Liver (tissue), 9 donors: ENCODE data around the gene ECHS1. TPM values are rescaled to one million over a fixed set of nuclear protein-coding genes. Genes with fewer than 3 reads are reported as not detected.

ENCODE experiments used
- DNase-seq: peaks from one replicate; pipeline ENCODE4 v3.0.0-alpha.2; 2017; ENCODE audit warnings: low spot score
- H3K27ac ChIP-seq, 2 donors: one replicate each; pipeline ENCODE4 v1.7.0; 2013; ENCODE audit warnings: inconsistent platforms in 2 of 2, low read length in 2 of 2, control low read depth in 1 of 2, low read depth in 1 of 2, mild to moderate bottlenecking in 1 of 2
- H3K27me3 ChIP-seq, 4 donors: one replicate each; pipeline versions ENCODE4 v1.6.1 to v1.7.0; 2013; ENCODE audit warnings: low read length in 3 of 4, inconsistent platforms in 1 of 4, mild to moderate bottlenecking in 1 of 4, moderate library complexity in 1 of 4; ENCODE audit not compliant: control insufficient read depth in 4 of 4, insufficient read depth in 4 of 4
- H3K36me3 ChIP-seq, 4 donors: one replicate each; pipeline versions ENCODE4 v1.6.1 to v1.7.0; 2013; ENCODE audit warnings: low read length in 3 of 4, mild to moderate bottlenecking in 3 of 4, low read depth in 1 of 4, moderate library complexity in 1 of 4; ENCODE audit not compliant: control insufficient read depth in 4 of 4, insufficient read depth in 3 of 4
- H3K4me1 ChIP-seq, 4 donors: one replicate each; pipeline versions ENCODE4 v1.6.1 to v1.7.0; 2013; ENCODE audit warnings: low read length in 3 of 4, mild to moderate bottlenecking in 3 of 4, moderate library complexity in 1 of 4; ENCODE audit not compliant: control insufficient read depth in 4 of 4, insufficient read depth in 4 of 4
- H3K4me3 ChIP-seq, 3 donors: one replicate each; pipeline versions ENCODE4 v1.6.1 to v1.7.0; 2013; ENCODE audit warnings: low read length in 3 of 3, control low read depth in 1 of 3, low read depth in 1 of 3, mild to moderate bottlenecking in 1 of 3
- H3K9ac ChIP-seq, 2 donors: one replicate each; pipeline ENCODE4 v1.7.0; 2013; ENCODE audit warnings: low read length in 2 of 2, mild to moderate bottlenecking in 2 of 2, moderate library complexity in 2 of 2, control low read depth in 1 of 2, low read depth in 1 of 2
- H3K9me3 ChIP-seq, 4 donors: one replicate each; pipeline versions ENCODE4 v1.6.1 to v1.7.0; 2013; ENCODE audit warnings: low read length in 3 of 4; ENCODE audit not compliant: control insufficient read depth in 4 of 4
- ATF3 ChIP-seq: IDR thresholded peaks from 2 replicates; pipeline ENCODE4 v1.6.1; 2016; ENCODE audit warnings: antibody characterized with exemption
- CTCF ChIP-seq: fragments of 150-350 bp; IDR thresholded peaks from 2 replicates; pipeline ENCODE4 v1.5.1; 2017; ENCODE audit warnings: improper control_type of control experiment, low read depth, low read length; ENCODE audit not compliant: missing input control
- EGR1 ChIP-seq, 2 donors: IDR thresholded peaks; 2 replicates each; pipeline ENCODE4 v1.6.1; 2016 to 2018; ENCODE audit warnings: antibody characterized with exemption in 2 of 2, low read depth in 2 of 2
- FOXA1 ChIP-seq: IDR thresholded peaks from 2 replicates; pipeline ENCODE4 v1.6.1; 2016; ENCODE audit warnings: antibody characterized with exemption
- FOXA2 ChIP-seq: IDR thresholded peaks from 2 replicates; pipeline ENCODE4 v1.6.1; 2016; ENCODE audit warnings: antibody characterized with exemption
- GABPA ChIP-seq, 2 donors: IDR thresholded peaks in 1 of 2; conservative IDR thresholded peaks in 1 of 2; 2 replicates each; pipeline ENCODE4 v1.6.1; 2016; ENCODE audit warnings: antibody characterized with exemption in 2 of 2, mild to moderate bottlenecking in 1 of 2, moderate library complexity in 1 of 2
- HNF4A ChIP-seq, 2 donors: conservative IDR thresholded peaks; 2 replicates each; pipeline ENCODE4 v1.6.1; 2016; ENCODE audit warnings: antibody characterized with exemption in 2 of 2, mild to moderate bottlenecking in 2 of 2
- HNF4G ChIP-seq: IDR thresholded peaks from 2 replicates; pipeline ENCODE4 v1.6.1; 2016; ENCODE audit warnings: antibody characterized with exemption
- JUND ChIP-seq, 2 donors: IDR thresholded peaks; 2 replicates each; pipeline ENCODE4 v1.6.1; 2016; ENCODE audit warnings: antibody characterized with exemption in 2 of 2
- MAX ChIP-seq: IDR thresholded peaks from 2 replicates; pipeline ENCODE4 v1.6.1; 2016; ENCODE audit warnings: antibody characterized with exemption
- NR2F2 ChIP-seq: IDR thresholded peaks from 2 replicates; pipeline ENCODE4 v1.6.1; 2016; ENCODE audit warnings: antibody characterized with exemption
- RAD21 ChIP-seq, 2 donors: IDR thresholded peaks; 2 replicates each; pipeline ENCODE4 v1.6.1; 2016; ENCODE audit warnings: antibody characterized with exemption in 2 of 2, mild to moderate bottlenecking in 2 of 2
- REST ChIP-seq: IDR thresholded peaks from 2 replicates; pipeline ENCODE4 v1.6.1; 2016; ENCODE audit warnings: antibody characterized with exemption, mild to moderate bottlenecking
- RXRA ChIP-seq, 2 donors: IDR thresholded peaks; 2 replicates each; pipeline ENCODE4 v1.6.1; 2017 to 2018; ENCODE audit warnings: antibody characterized with exemption in 2 of 2, mild to moderate bottlenecking in 1 of 2
- SP1 ChIP-seq: IDR thresholded peaks from 2 replicates; pipeline ENCODE4 v1.6.1; 2018; ENCODE audit warnings: antibody characterized with exemption, mild to moderate bottlenecking
- TAF1 ChIP-seq: conservative IDR thresholded peaks from 2 replicates; pipeline ENCODE4 v1.6.1; 2016; ENCODE audit warnings: antibody characterized with exemption, mild to moderate bottlenecking
- YY1 ChIP-seq: IDR thresholded peaks from 2 replicates; pipeline ENCODE4 v1.6.1; 2016; ENCODE audit warnings: antibody characterized with exemption, mild to moderate bottlenecking
- ZBTB33 ChIP-seq: IDR thresholded peaks from 2 replicates; pipeline ENCODE4 v1.6.1; 2016; ENCODE audit warnings: antibody characterized with exemption
- WGBS: extraction: QIAGEN DNeasy Blood & Tissue Kit; methylation state at CpG from one replicate; pipeline ENCODE4 v1.1.7; 2013; 5-methylcytosine and 5-hydroxymethylcytosine counted together
- polyA plus RNA-seq, 2 donors: library from polyadenylated mRNA; stranded (reverse) in 1 of 2; unstranded in 1 of 2; fragments of 200-250 nt in 1 of 2; fragments of >200 nt in 1 of 2; fragmentation: Nextera tagmentation in 1 of 2; extraction: Ambion mirVana in 1 of 2; gene quantifications; one replicate each; pipeline versions ENCODE4 v1.2.1 to v1.2.3, GENCODE V29; 2013 to 2015
- total RNA-seq, 2 donors: library from RNA; depleted of rRNA; stranded (reverse); fragments of >200 nt; gene quantifications; one replicate each; pipeline ENCODE4 v1.2.3, GENCODE V29; 2014
- donor health status: healthy.
- donor health status: healthy.
- donor health status: healthy.
- donor health status: healthy.
- donor health status: healthy.

The ECHS1 gene
- total and polyA plus RNA-seq, 4 donors = 41.5 to 849 (median 354) TPM

- H3K9ac ChIP-seq = no peak overlapping the region
- no peaks in the 10 kb centered on the region for H3K9me3 ChIP-seq
- H3K27ac ChIP-seq = no peak overlapping the region
- no peaks in the 10 kb centered on the region for H3K36me3 ChIP-seq
- H3K4me3 ChIP-seq = no peak overlapping the region
- peaks cover 0 to 16% (median 12%) of the 10 kb centered on the region in 4 donors for H3K4me1 ChIP-seq
- WGBS = 86% methylated on average over 10 of the region's 10 CpGs
- no peak for DNase-seq
- no peak for TF ChIP-seq MAX
- H3K27me3 ChIP-seq = peaks cover 0 to 14% (median 8%) of the 10 kb centered on the region in 4 donors
Observed at GRCh38 chr10:133338080-133339071, 34.8 kb downstream of the ECHS1 start.

GRCh38 chr10:133337370-133337725 lies 35.8 kb downstream of the ECHS1 start:
- Histone ChIP-seq H3K4me3 (no peak overlapping the region), H3K27ac (no peak overlapping the region), H3K27me3 (peaks cover 0 to 14% (median 8%) of the 10 kb centered on the region in 4 donors), H3K36me3 (no peaks in the 10 kb centered on the region), H3K9me3 (no peaks in the 10 kb centered on the region), H3K4me1 (peaks cover 0 to 16% (median 8%) of the 10 kb centered on the region in 4 donors), H3K9ac (no peak overlapping the region)
- TF ChIP-seq FOXA1 (no peak), JUND (IDR thresholded peaks at IDR 0.05) (no peak), GABPA (IDR thresholded peaks at IDR 0.05 in 1 of 2, conservative IDR thresholded peaks at IDR 0.05 in 1 of 2) (no peak), EGR1 (IDR thresholded peaks at IDR 0.05; ENCODE audit: low read depth in 2 of 2) (no peak), RXRA (IDR thresholded peaks at IDR 0.05) (no peak), HNF4G (no peak), YY1 (no peak), RAD21 (IDR thresholded peaks at IDR 0.05) (no peak), ZBTB33 (no peak), MAX (no peak), NR2F2 (no peak), REST (no peak), ATF3 (no peak), HNF4A (conservative IDR thresholded peaks at IDR 0.05) (no peak), TAF1 (no peak), FOXA2 (no peak), CTCF (no peak), SP1 (no peak)
- 86% methylated on average over 3 of the region's 3 CpGs for WGBS
- DNase-seq = no peak
